ENCODE data around the gene DOC2A. TPM values are rescaled to one million over a fixed set of nuclear protein-coding genes. Genes with fewer than 3 reads are reported as not detected.
A peak's percentile ranks its signal among the peaks of the same experiment; 100 is the strongest.
"Not testable (repeated sequence)": the region's sequence is repeated elsewhere in the genome, so short reads cannot be mapped to it uniquely, and the experiment has no call there.

DOC2A gene
- total RNA-seq (2014; rRNA removed; shearing (Covaris generic)) = 0.45 and 1.7 TPM in 2 replicates

DNA sequence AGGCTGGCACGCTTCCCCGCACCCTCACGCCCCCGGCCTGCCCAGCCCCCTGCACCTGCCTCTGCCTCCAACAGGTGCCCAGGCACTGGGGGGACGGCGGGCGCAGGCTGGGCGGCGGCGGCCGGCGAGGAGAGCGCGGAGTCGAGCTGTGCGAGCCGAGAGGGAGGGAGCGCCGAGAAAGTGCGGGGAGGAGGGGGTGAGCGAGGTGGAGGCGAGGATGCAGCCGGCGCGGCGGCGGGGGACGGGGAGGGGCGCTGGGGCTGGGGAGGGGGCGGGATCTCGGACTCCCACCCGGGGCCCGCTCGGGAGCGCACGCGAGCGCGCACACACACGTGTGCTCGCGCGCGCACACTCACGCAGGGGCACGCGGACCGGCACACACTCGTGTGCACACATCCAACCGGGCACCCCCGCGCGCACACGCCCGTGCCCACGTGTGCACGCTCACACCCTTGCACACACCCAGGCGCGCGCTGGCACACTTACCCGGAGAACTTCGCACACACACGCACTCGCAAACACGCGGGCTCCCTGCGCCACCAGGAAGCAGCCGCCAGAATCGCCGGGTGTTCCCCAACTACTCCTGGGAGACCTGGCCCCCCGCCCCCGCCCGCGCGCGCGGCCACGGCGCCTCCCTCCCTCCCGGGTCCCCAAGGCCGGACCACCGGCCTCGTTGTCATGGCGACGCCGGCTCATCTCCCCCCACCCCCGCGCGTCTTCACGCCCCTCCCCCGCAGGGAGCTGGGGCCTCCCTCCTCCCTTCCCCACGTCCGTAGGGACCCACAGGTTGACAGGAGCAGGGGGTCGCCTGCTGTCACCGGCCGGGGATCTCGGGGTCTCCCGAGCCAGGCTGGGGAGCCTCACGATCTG is at the start of gene DOC2A:
Gene DOC2A (minus strand): TSS at position 184 of the 870 bp plus-strand sequence. CDS start 805 bp downstream, outside the sequence.
- DNase-seq (ENCODE audit: low spot score) = no peak

DNA sequence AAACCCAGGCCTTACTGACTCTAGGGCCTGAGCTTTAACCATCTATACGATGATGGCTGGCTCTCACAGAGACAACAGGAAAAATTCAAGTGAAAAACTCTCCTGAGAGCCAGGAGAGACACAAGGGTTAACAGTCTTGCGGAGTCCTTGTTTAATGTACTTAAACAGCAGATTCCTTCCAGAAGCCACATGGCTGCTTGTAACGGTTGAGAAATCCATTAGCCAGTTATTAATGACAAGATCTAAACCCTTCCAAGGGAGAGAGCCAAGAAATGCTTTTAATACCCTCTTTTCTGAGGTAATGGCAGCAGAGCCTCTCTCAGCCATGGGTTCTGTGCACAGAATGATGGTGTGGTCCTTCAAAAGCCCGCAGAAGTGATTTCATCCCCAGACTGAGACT is 49.5 kb upstream of the DOC2A start:
- no peak for DNase-seq (ENCODE audit: low spot score)

- no peak for DNase-seq (ENCODE audit: low spot score)
These were observed 44.2 kb upstream of the DOC2A start for GRCh38 chr16:30054959-30055553.

DNA sequence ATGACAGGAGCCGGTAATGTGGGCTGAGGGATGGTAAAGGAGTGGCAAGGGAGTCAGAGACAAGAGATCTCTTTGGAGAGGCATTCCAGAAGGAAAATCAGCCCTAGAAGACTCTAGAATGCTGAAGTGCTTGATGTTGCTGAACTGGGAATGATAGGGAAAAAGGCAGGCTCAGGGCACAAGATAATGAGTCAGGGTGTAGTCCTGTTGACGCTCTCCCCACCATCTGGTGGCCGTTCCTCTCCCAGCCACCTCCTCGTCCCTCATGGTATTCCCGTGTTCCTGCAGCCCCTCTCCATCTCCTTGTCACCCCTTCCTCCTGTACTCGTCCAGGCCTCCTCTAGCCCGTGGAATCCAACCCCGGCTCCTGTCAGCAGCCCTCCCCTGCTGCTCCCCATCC is 43.6 kb upstream of the DOC2A start:
- no peak for DNase-seq (ENCODE audit: low spot score)

GRCh38 chr16:30053376-30054015 is 42.7 kb upstream of the DOC2A start:
- peak; percentile 90 for DNase-seq (ENCODE audit: low spot score)

DNA sequence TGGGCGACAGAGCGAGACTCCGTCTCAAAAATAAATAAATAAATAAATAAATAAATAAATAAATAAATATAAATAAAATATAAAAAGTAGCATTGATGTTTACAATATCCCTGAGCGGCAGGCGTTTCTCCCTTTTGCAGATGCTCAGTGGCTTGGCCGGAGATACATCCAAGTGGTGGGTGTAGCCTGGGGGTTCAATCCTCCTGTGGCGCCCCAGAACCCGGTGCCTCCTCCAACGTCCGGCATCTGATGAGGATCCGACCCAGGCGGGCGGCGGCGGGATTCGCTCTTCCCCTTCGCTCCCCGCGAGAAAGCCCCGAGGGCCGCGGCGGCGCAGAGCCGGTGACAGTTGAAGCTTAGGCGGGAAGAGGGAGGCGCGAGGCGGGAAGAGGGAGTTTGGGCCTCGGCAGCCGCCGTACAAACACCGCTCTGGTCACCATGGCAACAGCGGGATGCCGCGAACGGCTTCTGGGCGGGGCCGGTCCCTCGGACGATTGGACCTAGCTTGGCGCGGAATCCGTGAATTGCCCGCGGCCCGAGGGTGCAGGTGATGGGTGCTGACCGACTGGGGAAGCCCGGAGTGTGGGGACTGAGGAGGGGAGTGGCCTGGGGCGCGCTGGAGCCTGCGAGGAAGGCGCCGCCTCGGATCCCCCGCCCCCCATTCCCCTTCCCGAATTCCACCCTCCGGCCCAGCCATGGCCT is 42.0 kb upstream of the DOC2A start:
- DNase-seq (ENCODE audit: low spot score) = peak; percentile 89

GRCh38 chr16:30051518-30051917 is 40.7 kb upstream of the DOC2A start:
- peak; percentile 82 for DNase-seq (ENCODE audit: low spot score)

DNA sequence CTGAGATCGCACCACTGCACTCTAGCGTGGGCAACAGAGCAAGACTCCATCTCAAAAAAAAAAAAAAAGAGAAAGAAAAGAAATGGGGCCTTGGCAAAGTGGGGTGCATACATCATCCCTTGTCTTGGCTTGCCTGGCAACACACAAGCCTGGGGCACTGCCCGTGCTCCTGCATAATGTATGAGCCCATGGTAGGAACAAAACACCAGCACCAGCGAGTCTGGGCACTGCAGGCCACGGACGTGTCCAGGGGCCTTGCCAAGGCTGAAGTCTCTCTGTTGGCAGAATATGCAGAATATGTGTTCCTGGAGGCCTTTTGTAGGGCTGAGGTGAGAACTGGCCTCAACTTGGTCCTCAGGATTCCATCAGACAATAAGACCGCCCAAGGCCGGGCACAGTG is 39.0 kb upstream of the DOC2A start:
- no peak for DNase-seq (ENCODE audit: low spot score)

DNA sequence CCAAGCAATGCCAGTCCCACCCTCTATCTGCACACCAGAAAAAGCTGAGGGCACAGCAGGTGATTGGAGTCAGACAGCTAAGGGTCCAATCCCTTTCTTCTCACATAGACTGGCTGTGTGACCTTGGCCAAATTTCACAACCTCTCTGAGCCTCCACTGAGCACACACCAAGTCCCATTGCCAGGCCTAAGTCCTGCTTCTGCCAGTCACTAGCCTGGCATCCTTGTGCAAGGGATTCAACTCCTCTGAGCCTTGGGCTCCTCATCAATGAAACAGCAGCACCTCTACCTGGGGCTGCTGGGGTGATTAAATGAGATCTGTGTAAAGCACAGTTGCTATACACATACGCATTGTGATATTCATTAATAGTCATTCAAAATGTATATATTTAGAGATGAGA is 35.8 kb upstream of the DOC2A start:
- no peak for DNase-seq (ENCODE audit: low spot score)

GRCh38 chr16:30046178-30046577 is 35.4 kb upstream of the DOC2A start:
- no peak for DNase-seq (ENCODE audit: low spot score)

- no peak for DNase-seq (ENCODE audit: low spot score)
These were observed 31.0 kb upstream of the DOC2A start for GRCh38 chr16:30041841-30042240.

DNA sequence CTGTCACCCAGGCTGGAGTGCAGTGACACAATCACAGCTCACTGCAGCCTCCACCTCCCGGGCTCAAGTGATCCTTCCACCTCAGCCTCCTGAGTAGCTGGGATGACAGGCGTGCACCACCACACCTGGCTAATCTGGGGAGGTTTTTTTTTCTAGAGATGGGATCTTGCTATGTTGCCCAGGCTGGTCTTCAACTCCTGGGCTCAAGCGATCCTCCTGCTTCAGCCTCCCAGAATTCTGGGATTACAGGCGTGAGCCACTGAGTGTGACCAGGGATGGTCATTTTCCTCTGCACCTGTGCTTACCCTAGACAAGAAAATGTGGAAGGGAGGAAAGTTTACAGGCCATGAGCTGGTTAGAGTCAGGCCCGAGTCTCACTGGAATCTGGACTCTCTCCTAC is 29.9 kb upstream of the DOC2A start:
- not testable (repeated sequence) for DNase-seq (ENCODE audit: low spot score)

DNA sequence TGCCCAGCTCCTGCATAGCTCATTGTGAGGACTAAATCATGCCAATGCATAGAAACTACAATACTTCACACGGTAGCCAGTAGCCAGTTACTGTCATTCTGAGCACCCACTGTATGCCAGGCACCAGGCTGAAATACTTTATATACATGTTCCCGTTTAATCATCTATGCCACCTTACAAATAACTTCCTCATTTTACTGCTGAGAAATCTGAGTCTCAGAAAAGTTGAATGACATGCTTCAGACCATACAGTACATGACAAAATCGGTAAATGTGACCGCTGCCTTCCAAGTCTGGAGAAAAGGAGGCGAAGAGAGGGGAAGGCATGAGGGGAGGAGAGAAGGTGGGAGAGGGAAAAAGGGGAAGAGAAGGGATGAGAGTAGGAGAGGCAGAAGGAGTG is 29.4 kb upstream of the DOC2A start:
- no peak for DNase-seq (ENCODE audit: low spot score)

GRCh38 chr16:30033270-30033669 is 22.4 kb upstream of the DOC2A start:
- no peak for DNase-seq (ENCODE audit: low spot score)

GRCh38 chr16:30032083-30032819 is 21.4 kb upstream of the DOC2A start:
- peak; percentile 71 for DNase-seq (ENCODE audit: low spot score)

DNA sequence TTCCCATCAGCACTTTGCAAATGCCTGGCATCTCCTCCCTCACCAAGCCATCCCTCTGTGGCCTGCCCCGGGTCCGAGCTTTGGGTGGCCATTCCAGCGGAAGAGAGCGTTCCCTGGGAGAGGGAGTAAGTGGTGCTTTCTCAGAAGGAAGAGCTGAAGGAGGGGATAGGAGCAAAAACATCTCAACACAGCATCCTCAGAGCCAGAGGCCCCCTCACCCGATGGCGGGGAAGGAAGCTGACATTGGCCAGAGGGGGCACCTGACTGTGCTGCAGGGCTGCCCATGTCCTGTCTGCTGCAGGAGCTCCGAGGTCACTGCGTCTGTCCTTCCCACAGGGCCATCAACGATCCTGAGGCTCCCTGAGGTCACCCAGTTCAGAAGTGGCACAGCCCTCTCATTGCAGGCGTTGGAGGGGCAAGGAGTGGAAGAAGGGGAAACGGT is 20.7 kb upstream of the DOC2A start:
- DNase-seq (ENCODE audit: low spot score) = no peak

DNA sequence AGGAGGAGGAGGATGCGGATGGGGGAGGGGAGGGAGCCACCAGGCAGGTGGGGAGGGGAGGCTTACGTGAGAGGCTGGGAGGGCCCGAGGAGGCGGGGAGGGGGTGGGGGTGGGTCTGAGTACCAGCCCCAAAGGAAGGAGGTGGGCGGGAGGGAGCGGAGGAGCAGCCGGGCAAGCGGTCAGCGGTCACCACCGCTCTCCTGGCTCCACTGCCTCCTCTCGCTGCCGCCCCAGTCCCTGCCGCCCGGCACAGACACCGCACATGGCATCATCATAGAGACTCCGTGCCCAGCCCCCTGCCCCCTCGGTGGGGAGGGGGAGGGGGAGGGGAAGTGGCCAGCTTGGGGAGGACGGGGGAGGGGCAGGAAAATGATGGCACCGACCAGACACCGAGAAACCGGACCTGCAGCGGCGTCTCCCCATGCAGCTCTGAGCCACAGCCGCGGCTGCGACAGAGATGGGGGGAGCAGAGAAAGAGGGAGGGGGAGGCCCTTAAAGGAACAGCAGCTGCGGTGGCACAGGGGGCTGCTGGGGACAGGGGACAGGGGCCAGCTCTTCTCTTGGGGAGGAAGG is 20.1 kb upstream of the DOC2A start, which contains the start of gene TLCD3B:
Gene TLCD3B (minus strand): TSS at position 431 of the 573 bp plus-strand sequence. CDS start 744 bp downstream, outside the sequence.
- DNase-seq (ENCODE audit: low spot score) = no peak

DNA sequence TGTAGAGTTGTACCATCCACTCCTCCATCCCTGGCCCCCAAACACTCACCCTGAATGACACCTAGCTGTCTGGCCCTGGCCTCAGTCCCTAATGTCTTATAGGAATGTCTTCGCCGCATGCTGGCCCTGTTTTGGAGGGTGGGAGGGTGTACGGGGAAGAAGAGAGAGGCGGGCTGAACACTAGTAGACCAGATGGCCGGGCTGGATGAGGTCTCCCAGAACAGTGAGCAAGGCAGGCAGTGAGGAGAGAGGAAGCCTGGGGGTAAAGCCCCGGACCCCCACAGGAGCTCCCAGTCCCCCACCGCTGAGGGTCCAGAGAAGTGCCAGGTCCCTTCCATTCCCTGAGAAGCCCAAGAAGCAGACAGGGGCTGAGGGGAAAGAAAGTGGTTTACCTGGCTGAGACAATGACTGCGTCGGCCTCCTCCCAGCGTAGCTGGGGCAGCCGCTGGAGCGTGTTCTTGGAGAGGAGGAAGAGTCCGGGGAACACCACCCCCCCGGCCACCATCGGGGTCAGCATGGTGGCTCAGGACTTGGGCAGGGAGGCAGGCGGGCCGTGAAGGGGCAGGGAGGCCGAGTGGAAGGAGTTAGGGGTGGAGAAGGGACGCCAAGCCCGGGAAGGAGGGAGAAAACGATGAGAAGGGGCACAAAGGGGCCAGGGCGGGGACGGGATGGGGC is 19.3 kb upstream of the DOC2A start:
- no peak for DNase-seq (ENCODE audit: low spot score)

DNA sequence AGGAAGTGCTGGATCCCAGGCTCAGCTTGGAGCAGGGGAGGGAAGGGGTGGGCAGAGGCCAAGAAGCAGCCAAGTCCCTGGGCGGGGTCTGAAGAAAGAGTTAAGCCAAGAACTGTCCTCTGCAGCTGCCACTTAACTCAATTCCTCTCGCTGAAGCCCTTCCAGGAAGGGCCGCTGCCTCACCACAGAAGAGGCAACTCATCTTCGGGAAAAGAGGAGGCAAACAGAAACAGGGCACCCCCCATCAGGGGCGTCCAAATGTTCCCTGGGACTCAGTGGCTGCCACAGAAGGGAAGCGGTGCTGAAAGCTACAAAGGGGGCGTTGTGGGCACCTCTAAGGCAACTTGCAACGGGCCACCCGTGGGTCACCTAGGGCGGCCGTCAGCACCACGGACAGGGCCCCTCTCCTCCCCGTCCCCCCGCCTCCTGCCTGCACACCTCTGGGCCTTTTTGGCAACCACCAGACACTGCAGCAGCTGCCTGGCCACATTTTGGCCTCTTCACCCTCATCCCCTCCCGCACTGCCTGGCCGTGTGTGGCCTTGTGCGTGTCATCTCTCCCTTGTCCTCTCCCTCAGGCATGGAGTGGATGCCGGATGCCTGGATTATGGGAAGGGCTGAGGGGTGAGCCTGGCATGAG is 17.7 kb upstream of the DOC2A start:
- peak; percentile 13 for DNase-seq (ENCODE audit: low spot score)
